Suprapubic skin (tissue), 4 donors: ENCODE data around the gene NDST3. TPM values are rescaled to one million over a fixed set of nuclear protein-coding genes. Genes with fewer than 3 reads are reported as not detected.

Experiments
- DNase-seq, 2 donors: peaks; one replicate each; pipeline ENCODE4 v3.0.0-alpha.2; 2019; ENCODE audit warnings: low spot score in 2 of 2
- H3K27ac ChIP-seq: fragments of 200-600 bp; sonication (generic); one replicate; pipeline ENCODE4 v1.5.1; 2019
- H3K27me3 ChIP-seq: fragments of 200-600 bp; sonication (generic); one replicate; pipeline ENCODE4 v1.5.1; 2019
- H3K36me3 ChIP-seq: fragments of 200-600 bp; sonication (generic); one replicate; pipeline ENCODE4 v1.5.1; 2019
- H3K4me1 ChIP-seq: fragments of 200-600 bp; sonication (generic); one replicate; pipeline ENCODE4 v1.5.1; 2019
- H3K4me3 ChIP-seq: fragments of 200-600 bp; sonication (generic); one replicate; pipeline ENCODE4 v1.5.1; 2019; ENCODE audit warnings: mild to moderate bottlenecking
- H3K9me3 ChIP-seq: fragments of 200-600 bp; sonication (generic); one replicate; pipeline ENCODE4 v1.5.1; 2019
- EP300 ChIP-seq: sonication (generic); formaldehyde crosslinking; IDR thresholded peaks from one replicate; pipeline ENCODE4 v1.6.1; 2017; ENCODE audit warnings: antibody characterized with exemption
- POLR2A ChIP-seq, 2 donors: fragments of 450-650 bp; IDR thresholded peaks; one replicate each; pipeline ENCODE4 v1.6.1; 2017; ENCODE audit warnings: antibody characterized with exemption in 2 of 2, mild to moderate bottlenecking in 2 of 2, moderate library complexity in 2 of 2
- POLR2AphosphoS5 ChIP-seq, 3 donors: sonication (generic); formaldehyde crosslinking; IDR thresholded peaks; one replicate each; pipeline ENCODE4 v1.6.1; 2017; ENCODE audit warnings: antibody characterized with exemption in 3 of 3
- WGBS: methylation state at CpG from one replicate; pipeline ENCODE4 v1.1.5; 2018; 5-methylcytosine and 5-hydroxymethylcytosine counted together
- total RNA-seq, 4 donors: library from RNA; depleted of rRNA; stranded (reverse); fragments of >200 nt; gene quantifications; one replicate each; pipeline ENCODE4 v1.1.0, GENCODE V29; 2016
- TF ChIP-seq, protein P1 (sequence below), 2 donors: fragments of 200-600 bp in 1 of 2; fragments of 450-650 bp in 1 of 2; sonication (generic) in 1 of 2; IDR thresholded peaks; one replicate each; pipeline ENCODE4 v1.5.1; 2016 to 2019; ENCODE audit warnings: antibody characterized with exemption in 2 of 2, mild to moderate bottlenecking in 1 of 2, moderate library complexity in 1 of 2

The NDST3 gene
- total RNA-seq, 4 donors from 2014 or later: not detected

- no peak for DNase-seq
- no peak for TF ChIP-seq POLR2A (IDR thresholded peaks at IDR 0.05)
- TF ChIP-seq EP300: no peak
- TF ChIP-seq, protein P1, sequence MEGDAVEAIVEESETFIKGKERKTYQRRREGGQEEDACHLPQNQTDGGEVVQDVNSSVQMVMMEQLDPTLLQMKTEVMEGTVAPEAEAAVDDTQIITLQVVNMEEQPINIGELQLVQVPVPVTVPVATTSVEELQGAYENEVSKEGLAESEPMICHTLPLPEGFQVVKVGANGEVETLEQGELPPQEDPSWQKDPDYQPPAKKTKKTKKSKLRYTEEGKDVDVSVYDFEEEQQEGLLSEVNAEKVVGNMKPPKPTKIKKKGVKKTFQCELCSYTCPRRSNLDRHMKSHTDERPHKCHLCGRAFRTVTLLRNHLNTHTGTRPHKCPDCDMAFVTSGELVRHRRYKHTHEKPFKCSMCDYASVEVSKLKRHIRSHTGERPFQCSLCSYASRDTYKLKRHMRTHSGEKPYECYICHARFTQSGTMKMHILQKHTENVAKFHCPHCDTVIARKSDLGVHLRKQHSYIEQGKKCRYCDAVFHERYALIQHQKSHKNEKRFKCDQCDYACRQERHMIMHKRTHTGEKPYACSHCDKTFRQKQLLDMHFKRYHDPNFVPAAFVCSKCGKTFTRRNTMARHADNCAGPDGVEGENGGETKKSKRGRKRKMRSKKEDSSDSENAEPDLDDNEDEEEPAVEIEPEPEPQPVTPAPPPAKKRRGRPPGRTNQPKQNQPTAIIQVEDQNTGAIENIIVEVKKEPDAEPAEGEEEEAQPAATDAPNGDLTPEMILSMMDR (IDR thresholded peaks at IDR 0.05): no peak
- no peak for TF ChIP-seq POLR2AphosphoS5 (IDR thresholded peaks at IDR 0.05)
- no peak overlapping the region for H3K4me3 ChIP-seq
These were observed 47.1 kb downstream of the NDST3 start for GRCh38 chr4:118081434-118081833.

DNA sequence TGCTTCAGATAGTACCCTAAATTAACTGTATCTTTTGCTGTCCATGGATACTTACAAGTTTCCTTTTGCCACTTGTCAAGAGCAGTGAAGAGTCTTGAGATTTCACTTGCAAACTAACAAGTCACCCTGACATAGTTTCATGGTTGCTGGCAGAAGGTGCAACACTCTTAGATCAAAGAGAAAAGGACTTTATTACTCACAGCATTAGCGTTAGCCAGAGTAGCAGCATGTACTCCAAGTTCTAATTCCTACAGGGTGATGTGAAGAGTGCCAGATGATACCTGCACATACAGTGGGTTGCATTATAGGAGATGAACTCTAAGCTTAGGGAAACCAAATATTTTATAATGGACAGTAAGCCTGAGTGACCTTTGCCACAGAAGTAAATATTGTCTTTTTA is 47.9 kb downstream of the NDST3 start:
- Histone ChIP-seq H3K4me3 (no peak overlapping the region), H3K9me3 (peaks cover 4% of the 10 kb centered on the region), H3K4me1 (no peaks in the 10 kb centered on the region), H3K27ac (no peak overlapping the region), H3K36me3 (no peaks in the 10 kb centered on the region), H3K27me3 (no peaks in the 10 kb centered on the region)
- TF ChIP-seq POLR2AphosphoS5 (IDR thresholded peaks at IDR 0.05) (no peak), POLR2A (IDR thresholded peaks at IDR 0.05) (no peak), EP300 (no peak)
- TF ChIP-seq, protein P1 (IDR thresholded peaks at IDR 0.05): no peak
- 21% methylated on average over 1 of the region's 1 CpG for WGBS
- no peak for DNase-seq

More at GRCh38 chr4:118081434-118081833, 47.1 kb downstream of the NDST3 start:
- Histone ChIP-seq H3K27me3 (no peaks in the 10 kb centered on the region), H3K9me3 (peaks cover 6% of the 10 kb centered on the region), H3K4me1 (no peaks in the 10 kb centered on the region), H3K27ac (no peak overlapping the region), H3K36me3 (no peaks in the 10 kb centered on the region)

- 95% methylated on average over 4 of the region's 4 CpGs for WGBS
- no peak overlapping the region for H3K4me3 ChIP-seq
- no peaks in the 10 kb centered on the region for H3K4me1 ChIP-seq
- no peak overlapping the region for H3K27ac ChIP-seq
- no peaks in the 10 kb centered on the region for H3K36me3 ChIP-seq
- no peaks in the 10 kb centered on the region for H3K9me3 ChIP-seq
- no peaks in the 10 kb centered on the region for H3K27me3 ChIP-seq
- DNase-seq: no peak
- no peak for TF ChIP-seq EP300
- TF ChIP-seq POLR2AphosphoS5 (IDR thresholded peaks at IDR 0.05): no peak
- no peak for TF ChIP-seq POLR2A (IDR thresholded peaks at IDR 0.05)
- TF ChIP-seq, protein P1 (IDR thresholded peaks at IDR 0.05): no peak
These were observed 51.4 kb downstream of the NDST3 start for GRCh38 chr4:118085700-118086099.

GRCh38 chr4:118086344-118086743 is 52.1 kb downstream of the NDST3 start:
- Histone ChIP-seq H3K36me3 (no peaks in the 10 kb centered on the region), H3K27ac (no peak overlapping the region), H3K27me3 (no peaks in the 10 kb centered on the region), H3K4me3 (no peak overlapping the region), H3K9me3 (no peaks in the 10 kb centered on the region), H3K4me1 (no peaks in the 10 kb centered on the region)
- TF ChIP-seq POLR2AphosphoS5 (IDR thresholded peaks at IDR 0.05) (no peak), POLR2A (IDR thresholded peaks at IDR 0.05) (no peak), EP300 (no peak)
- TF ChIP-seq, protein P1 (IDR thresholded peaks at IDR 0.05): no peak
- DNase-seq: no peak
- WGBS: 43% methylated on average over 3 of the region's 3 CpGs

GRCh38 chr4:118087366-118087765 is 53.1 kb downstream of the NDST3 start:
- Histone ChIP-seq H3K4me3 (no peak overlapping the region), H3K4me1 (no peaks in the 10 kb centered on the region), H3K9me3 (no peaks in the 10 kb centered on the region), H3K27ac (no peak overlapping the region), H3K27me3 (no peaks in the 10 kb centered on the region), H3K36me3 (no peaks in the 10 kb centered on the region)
- TF ChIP-seq, protein P1 (IDR thresholded peaks at IDR 0.05): no peak
- no peak for TF ChIP-seq POLR2A (IDR thresholded peaks at IDR 0.05)
- no peak for TF ChIP-seq POLR2AphosphoS5 (IDR thresholded peaks at IDR 0.05)
- TF ChIP-seq EP300: no peak
- no peak for DNase-seq
